Measurements from ENCODE around the gene CDC42BPG.

DNA sequence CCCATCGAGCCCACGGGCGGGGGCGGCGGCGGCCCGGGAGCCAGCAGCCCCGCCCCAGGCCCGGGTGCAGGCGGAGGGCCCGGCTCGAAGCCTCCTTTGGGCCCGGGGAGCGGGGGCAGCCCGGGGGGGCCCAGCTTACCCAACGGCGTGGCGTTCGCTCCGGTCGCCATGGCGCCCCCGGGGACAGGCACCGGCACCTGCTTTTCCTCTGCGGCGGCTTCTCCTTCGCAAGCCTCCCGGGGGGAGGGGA, 66.3 kb downstream of the CDC42BPG start:
- no peak for TF ChIP-seq JUN (CRISPR knock-in tag; IDR thresholded peaks at IDR 0.05)
- TF ChIP-seq, protein P1, sequence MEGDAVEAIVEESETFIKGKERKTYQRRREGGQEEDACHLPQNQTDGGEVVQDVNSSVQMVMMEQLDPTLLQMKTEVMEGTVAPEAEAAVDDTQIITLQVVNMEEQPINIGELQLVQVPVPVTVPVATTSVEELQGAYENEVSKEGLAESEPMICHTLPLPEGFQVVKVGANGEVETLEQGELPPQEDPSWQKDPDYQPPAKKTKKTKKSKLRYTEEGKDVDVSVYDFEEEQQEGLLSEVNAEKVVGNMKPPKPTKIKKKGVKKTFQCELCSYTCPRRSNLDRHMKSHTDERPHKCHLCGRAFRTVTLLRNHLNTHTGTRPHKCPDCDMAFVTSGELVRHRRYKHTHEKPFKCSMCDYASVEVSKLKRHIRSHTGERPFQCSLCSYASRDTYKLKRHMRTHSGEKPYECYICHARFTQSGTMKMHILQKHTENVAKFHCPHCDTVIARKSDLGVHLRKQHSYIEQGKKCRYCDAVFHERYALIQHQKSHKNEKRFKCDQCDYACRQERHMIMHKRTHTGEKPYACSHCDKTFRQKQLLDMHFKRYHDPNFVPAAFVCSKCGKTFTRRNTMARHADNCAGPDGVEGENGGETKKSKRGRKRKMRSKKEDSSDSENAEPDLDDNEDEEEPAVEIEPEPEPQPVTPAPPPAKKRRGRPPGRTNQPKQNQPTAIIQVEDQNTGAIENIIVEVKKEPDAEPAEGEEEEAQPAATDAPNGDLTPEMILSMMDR (IDR thresholded peaks at IDR 0.05) = no peak
- TF ChIP-seq, protein P2, sequence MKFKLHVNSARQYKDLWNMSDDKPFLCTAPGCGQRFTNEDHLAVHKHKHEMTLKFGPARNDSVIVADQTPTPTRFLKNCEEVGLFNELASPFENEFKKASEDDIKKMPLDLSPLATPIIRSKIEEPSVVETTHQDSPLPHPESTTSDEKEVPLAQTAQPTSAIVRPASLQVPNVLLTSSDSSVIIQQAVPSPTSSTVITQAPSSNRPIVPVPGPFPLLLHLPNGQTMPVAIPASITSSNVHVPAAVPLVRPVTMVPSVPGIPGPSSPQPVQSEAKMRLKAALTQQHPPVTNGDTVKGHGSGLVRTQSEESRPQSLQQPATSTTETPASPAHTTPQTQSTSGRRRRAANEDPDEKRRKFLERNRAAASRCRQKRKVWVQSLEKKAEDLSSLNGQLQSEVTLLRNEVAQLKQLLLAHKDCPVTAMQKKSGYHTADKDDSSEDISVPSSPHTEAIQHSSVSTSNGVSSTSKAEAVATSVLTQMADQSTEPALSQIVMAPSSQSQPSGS (CRISPR knock-in tag; IDR thresholded peaks at IDR 0.05; ENCODE audit: borderline replicate concordance, low read depth) = no peak
- TF ChIP-seq CBFB (CRISPR knock-in tag; IDR thresholded peaks at IDR 0.05; ENCODE audit: low read depth) = no peak
- TF ChIP-seq ZNF512 (CRISPR knock-in tag; IDR thresholded peaks at IDR 0.05; ENCODE audit: borderline replicate concordance) = no peak
- no peak for TF ChIP-seq ESRRA (CRISPR knock-in tag; IDR thresholded peaks at IDR 0.05; ENCODE audit: borderline replicate concordance)
